HL-60 (cell line): ENCODE data around the gene HERC2.
"Not testable (repeated sequence)": the region's sequence is repeated elsewhere in the genome, so short reads cannot be mapped to it uniquely, and the experiment has no call there.

ENCODE experiments used
- DNase-seq, 2 experiments: peaks; one replicate each; pipeline ENCODE4 v3.0.0-alpha.2; 2010 to 2020; ENCODE audit warnings: low read depth in 1 of 2, low spot score in 1 of 2
- H3K27ac ChIP-seq: fragments of 250-450 bp; sonication (Bioruptor Pico); replicated peaks from 2 replicates; pipeline ENCODE4 v1.5.1; 2020; ENCODE audit warnings: mild to moderate bottlenecking, moderate library complexity
- H3K27me3 ChIP-seq: fragments of 250-450 bp; sonication (Bioruptor Pico); 2 replicates; pipeline ENCODE4 v1.5.1; 2021; ENCODE audit warnings: mild to moderate bottlenecking, moderate library complexity; ENCODE audit not compliant: insufficient read depth, poor library complexity, severe bottlenecking
- H3K4me3 ChIP-seq: replicated peaks from 2 replicates; pipeline ENCODE4 v1.5.1; 2011; ENCODE audit warnings: mild to moderate bottlenecking, control low read depth, low read length; ENCODE audit not compliant: insufficient read depth
- CTCF ChIP-seq: IDR thresholded peaks from one replicate; pipeline ENCODE4 v1.5.1; 2011; ENCODE audit warnings: low read length, control low read depth, inconsistent platforms; ENCODE audit not compliant: insufficient read depth
- GABPA ChIP-seq: IDR thresholded peaks from 2 replicates; pipeline ENCODE4 v1.6.1; 2012; ENCODE audit warnings: low read depth
- POLR2AphosphoS5 ChIP-seq: IDR thresholded peaks from 2 replicates; pipeline ENCODE4 v1.6.1; 2012; ENCODE audit warnings: low read depth
- SPI1 ChIP-seq: IDR thresholded peaks from 2 replicates; pipeline ENCODE4 v1.6.1; 2012; ENCODE audit warnings: low read depth, mild to moderate bottlenecking, borderline replicate concordance
- TF ChIP-seq, protein P1 (sequence below): IDR thresholded peaks from 2 replicates; pipeline ENCODE4 v1.6.1; 2012; ENCODE audit warnings: low read depth; ENCODE audit not compliant: insufficient replicate concordance

The HERC2 gene

DNA sequence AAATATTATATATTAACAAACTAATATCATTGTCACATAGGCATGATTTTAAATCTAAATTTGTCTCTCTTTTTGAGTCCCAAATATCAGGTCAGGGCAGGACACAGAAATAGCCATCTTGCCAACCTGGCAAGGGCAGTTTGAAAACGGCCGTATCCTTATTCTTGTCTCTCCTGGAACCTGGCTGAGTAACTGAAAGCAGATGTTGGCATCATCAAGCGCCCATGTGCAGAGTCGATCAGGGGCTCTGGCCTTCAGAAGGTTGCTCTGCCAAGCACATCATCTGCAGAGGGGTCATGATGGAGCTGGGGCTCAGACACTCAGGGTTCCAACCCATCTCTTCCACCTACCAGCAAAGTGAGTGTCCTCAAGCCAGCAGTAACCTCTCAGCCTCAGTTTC lies 167.7 kb downstream of the HERC2 start:
- H3K4me3 ChIP-seq = no peak overlapping the region
- H3K27ac ChIP-seq = no peak overlapping the region
- H3K27me3 ChIP-seq = no peaks in the 10 kb centered on the region
- DNase-seq = no peak
- TF ChIP-seq SPI1 (no peak), CTCF (no peak), GABPA (no peak), POLR2AphosphoS5 (no peak)
- TF ChIP-seq, protein P1, sequence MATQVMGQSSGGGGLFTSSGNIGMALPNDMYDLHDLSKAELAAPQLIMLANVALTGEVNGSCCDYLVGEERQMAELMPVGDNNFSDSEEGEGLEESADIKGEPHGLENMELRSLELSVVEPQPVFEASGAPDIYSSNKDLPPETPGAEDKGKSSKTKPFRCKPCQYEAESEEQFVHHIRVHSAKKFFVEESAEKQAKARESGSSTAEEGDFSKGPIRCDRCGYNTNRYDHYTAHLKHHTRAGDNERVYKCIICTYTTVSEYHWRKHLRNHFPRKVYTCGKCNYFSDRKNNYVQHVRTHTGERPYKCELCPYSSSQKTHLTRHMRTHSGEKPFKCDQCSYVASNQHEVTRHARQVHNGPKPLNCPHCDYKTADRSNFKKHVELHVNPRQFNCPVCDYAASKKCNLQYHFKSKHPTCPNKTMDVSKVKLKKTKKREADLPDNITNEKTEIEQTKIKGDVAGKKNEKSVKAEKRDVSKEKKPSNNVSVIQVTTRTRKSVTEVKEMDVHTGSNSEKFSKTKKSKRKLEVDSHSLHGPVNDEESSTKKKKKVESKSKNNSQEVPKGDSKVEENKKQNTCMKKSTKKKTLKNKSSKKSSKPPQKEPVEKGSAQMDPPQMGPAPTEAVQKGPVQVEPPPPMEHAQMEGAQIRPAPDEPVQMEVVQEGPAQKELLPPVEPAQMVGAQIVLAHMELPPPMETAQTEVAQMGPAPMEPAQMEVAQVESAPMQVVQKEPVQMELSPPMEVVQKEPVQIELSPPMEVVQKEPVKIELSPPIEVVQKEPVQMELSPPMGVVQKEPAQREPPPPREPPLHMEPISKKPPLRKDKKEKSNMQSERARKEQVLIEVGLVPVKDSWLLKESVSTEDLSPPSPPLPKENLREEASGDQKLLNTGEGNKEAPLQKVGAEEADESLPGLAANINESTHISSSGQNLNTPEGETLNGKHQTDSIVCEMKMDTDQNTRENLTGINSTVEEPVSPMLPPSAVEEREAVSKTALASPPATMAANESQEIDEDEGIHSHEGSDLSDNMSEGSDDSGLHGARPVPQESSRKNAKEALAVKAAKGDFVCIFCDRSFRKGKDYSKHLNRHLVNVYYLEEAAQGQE = no peak

DNA sequence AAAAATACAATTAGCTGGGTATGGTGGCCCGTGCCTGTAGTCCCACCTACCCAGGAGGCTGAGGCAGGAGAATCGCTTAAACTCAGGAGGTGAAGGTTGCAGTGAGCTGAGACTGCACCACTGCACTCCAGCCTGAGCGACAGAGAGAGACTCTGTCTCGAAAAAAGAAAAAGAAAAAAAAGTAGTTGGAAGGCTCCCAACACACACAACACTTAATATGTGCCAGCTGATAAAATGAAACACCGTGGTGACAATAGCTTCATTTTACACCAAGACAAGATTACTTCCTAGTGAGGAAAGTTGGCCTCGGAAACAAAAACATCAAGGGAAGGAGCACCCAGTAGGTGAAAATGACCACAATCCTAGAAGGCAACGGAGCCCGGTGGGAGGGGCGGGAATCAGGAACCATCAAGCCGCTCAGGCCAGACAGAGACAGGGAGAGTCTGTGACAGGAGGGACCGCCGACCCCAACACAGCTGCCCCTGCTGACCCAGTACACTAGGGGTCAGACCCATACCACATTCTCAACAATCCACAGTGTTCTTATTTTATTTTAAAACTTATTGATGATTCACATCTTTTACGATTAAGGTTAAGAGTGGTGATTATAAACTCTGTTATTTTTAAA lies 168.4 kb downstream of the HERC2 start:
- no peak overlapping the region for H3K4me3 ChIP-seq
- no peak for DNase-seq
- no peak for TF ChIP-seq SPI1
- TF ChIP-seq POLR2AphosphoS5 = no peak
- no peak for TF ChIP-seq CTCF
- TF ChIP-seq GABPA = no peak
- TF ChIP-seq, protein P1 = no peak
- no peaks in the 10 kb centered on the region for H3K27me3 ChIP-seq
- no peak overlapping the region for H3K27ac ChIP-seq

- not testable (repeated sequence) for DNase-seq, H3K27ac ChIP-seq, H3K27me3 ChIP-seq, H3K4me3 ChIP-seq
Observed at GRCh38 chr15:28152538-28152923, 169.4 kb downstream of the HERC2 start.

- H3K27me3 ChIP-seq, DNase-seq, H3K27ac ChIP-seq: not testable (repeated sequence)
Observed at GRCh38 chr15:28151864-28152537, 170.0 kb downstream of the HERC2 start.

GRCh38 chr15:28147801-28148200 lies 174.2 kb downstream of the HERC2 start:
- Histone ChIP-seq H3K4me3 (no peak overlapping the region), H3K27me3 (no peaks in the 10 kb centered on the region), H3K27ac (no peak overlapping the region)
- no peak for DNase-seq
- no peak for TF ChIP-seq GABPA
- TF ChIP-seq CTCF = no peak
- TF ChIP-seq POLR2AphosphoS5 = no peak
- TF ChIP-seq SPI1 = no peak
- TF ChIP-seq, protein P1 = no peak

More at GRCh38 chr15:28151864-28152537, 170.0 kb downstream of the HERC2 start:
- H3K4me3 ChIP-seq = not testable (repeated sequence)

DNA sequence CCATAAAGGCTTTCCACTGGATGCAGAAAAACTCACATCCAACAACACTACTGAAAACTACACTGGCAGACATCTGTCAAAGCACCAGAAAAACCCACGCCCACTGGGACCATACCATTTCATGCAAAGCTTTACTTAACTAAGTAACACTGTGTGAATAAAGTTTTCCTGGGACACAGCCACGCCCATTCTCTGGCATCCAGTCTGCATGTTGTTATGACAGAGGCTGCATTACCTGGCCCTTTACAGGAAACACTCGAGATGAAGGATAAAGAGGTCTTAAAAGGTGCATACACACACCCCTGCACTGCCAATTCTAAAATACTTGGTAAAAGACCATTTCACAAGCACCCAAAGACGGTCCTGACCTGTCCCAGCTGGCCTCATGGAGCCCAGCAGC lies 176.6 kb downstream of the HERC2 start:
- not testable (repeated sequence) for H3K27me3 ChIP-seq, DNase-seq, H3K4me3 ChIP-seq, H3K27ac ChIP-seq
